ENCODE results near the gene PTRHD1. TPM values are rescaled to one million over a fixed set of nuclear protein-coding genes. Genes with fewer than 3 reads are reported as not detected.

Gene PTRHD1
- total and polyA plus RNA-seq, 2 donors (not counting 1 experiment from before 2014, with no cell fraction given), result 20.2 to 29.8 TPM

GRCh38 chr2:24820598-24821432 is 27.6 kb upstream of the PTRHD1 start:
- DNase-seq (no peak), ATAC-seq (ENCODE audit: low read depth) (no peak)
- Histone ChIP-seq H2AFZ (ENCODE audit: insufficient read depth, low read depth, low read length, poor library complexity, severe bottlenecking) (no peak overlapping the region), H3K27ac (ENCODE audit: low read length in 2 of 2) (no peak overlapping the region), H4K20me1 (ENCODE audit: control insufficient read depth, insufficient read depth, low read length, poor library complexity, severe bottlenecking) (no peaks in the 10 kb centered on the region), H3K4me2 (replicated peaks; ENCODE audit: low read depth, low read length, poor library complexity, severe bottlenecking) (no peak overlapping the region), H3K27me3 (replicated peaks in 1 of 4; ENCODE audit: control extremely low read depth in 1 of 4, control insufficient read depth in 3 of 4, insufficient read depth in 4 of 4, low read length in 3 of 4) (no peaks in the 10 kb centered on the region), H3K79me2 (ENCODE audit: control insufficient read depth, insufficient read depth, low read length) (no peaks in the 10 kb centered on the region), H3K4me1 (ENCODE audit: control insufficient read depth in 2 of 2, insufficient read depth in 2 of 2, low read length in 2 of 2) (no peaks in the 10 kb centered on the region), H3K9ac (ENCODE audit: low read length) (no peak overlapping the region), H3K4me3 (ENCODE audit: control extremely low read depth in 1 of 5, extremely low read depth in 1 of 5, insufficient read depth in 1 of 5, low read depth in 2 of 5, low read length in 4 of 5) (no peak overlapping the region), H3K9me3 (ENCODE audit: control extremely low read depth in 1 of 3, control insufficient read depth in 2 of 3, insufficient read depth in 1 of 3, low read length in 2 of 3) (no peaks in the 10 kb centered on the region), H3K36me3 (replicated peaks in 1 of 2; ENCODE audit: control extremely low read depth in 1 of 2, control insufficient read depth in 1 of 2, extremely low read depth in 1 of 2, insufficient read depth in 2 of 2, low read length in 1 of 2) (peaks cover 0 to 39% of the 10 kb centered on the region in 2 experiments)
- Mint-ChIP-seq H3K27me3 (no peaks in the 10 kb centered on the region), H3K9me3 (ENCODE audit: insufficient read depth) (no peaks in the 10 kb centered on the region), H3K4me1 (peaks cover 2% of the 10 kb centered on the region), H3K27ac (no peak overlapping the region), H3K4me3 (no peak overlapping the region)
- POLR2A ChIA-PET, result no interaction called here
- no peak for TF ChIP-seq EZH2 (IDR thresholded peaks at IDR 0.05; ENCODE audit: borderline replicate concordance, insufficient read depth, low read depth, low read length, poor library complexity, severe bottlenecking)
- TF ChIP-seq, protein P1, sequence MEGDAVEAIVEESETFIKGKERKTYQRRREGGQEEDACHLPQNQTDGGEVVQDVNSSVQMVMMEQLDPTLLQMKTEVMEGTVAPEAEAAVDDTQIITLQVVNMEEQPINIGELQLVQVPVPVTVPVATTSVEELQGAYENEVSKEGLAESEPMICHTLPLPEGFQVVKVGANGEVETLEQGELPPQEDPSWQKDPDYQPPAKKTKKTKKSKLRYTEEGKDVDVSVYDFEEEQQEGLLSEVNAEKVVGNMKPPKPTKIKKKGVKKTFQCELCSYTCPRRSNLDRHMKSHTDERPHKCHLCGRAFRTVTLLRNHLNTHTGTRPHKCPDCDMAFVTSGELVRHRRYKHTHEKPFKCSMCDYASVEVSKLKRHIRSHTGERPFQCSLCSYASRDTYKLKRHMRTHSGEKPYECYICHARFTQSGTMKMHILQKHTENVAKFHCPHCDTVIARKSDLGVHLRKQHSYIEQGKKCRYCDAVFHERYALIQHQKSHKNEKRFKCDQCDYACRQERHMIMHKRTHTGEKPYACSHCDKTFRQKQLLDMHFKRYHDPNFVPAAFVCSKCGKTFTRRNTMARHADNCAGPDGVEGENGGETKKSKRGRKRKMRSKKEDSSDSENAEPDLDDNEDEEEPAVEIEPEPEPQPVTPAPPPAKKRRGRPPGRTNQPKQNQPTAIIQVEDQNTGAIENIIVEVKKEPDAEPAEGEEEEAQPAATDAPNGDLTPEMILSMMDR (IDR thresholded peaks at IDR 0.05), result no peak
- CTCF ChIA-PET, result interaction anchor here (0.9 kb wide), 1 partner anchor 995 kb away, joined by 3 read pairs; no protein-coding TSS in a partner anchor
- intact Hi-C loops (cut with micrococcal nuclease), result no loop called here
- WGBS (ENCODE audit: insufficient coverage), result 95% methylated on average over 14 of the region's 17 CpGs

DNA sequence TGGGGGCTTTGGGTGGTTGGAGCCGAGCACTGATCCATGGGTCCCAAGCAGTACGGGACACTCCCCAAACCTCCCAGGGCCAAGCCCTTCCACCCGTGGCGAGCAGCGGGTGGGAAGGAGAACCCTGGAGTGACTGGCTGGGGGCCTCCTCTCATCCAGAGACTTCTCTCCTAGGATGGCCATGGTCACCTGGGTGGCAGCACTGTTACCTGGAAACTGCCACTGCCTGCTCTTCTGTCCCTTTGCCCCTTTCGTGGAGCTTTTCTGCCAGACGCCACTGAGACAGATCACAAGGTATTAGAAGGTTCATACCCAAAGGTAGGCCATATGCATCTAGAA is 27.0 kb upstream of the PTRHD1 start:
- ATAC-seq (ENCODE audit: low read depth) (no peak), DNase-seq (no peak)
- Histone ChIP-seq H3K9me3 (ENCODE audit: control extremely low read depth in 1 of 3, control insufficient read depth in 2 of 3, insufficient read depth in 1 of 3, low read length in 2 of 3) (no peaks in the 10 kb centered on the region), H3K79me2 (ENCODE audit: control insufficient read depth, insufficient read depth, low read length) (peaks cover 1% of the 10 kb centered on the region), H3K4me1 (ENCODE audit: control insufficient read depth in 2 of 2, insufficient read depth in 2 of 2, low read length in 2 of 2) (no peaks in the 10 kb centered on the region), H3K27ac (ENCODE audit: low read length in 2 of 2) (no peak overlapping the region), H3K27me3 (replicated peaks in 1 of 4; ENCODE audit: control extremely low read depth in 1 of 4, control insufficient read depth in 3 of 4, insufficient read depth in 4 of 4, low read length in 3 of 4) (no peaks in the 10 kb centered on the region), H3K36me3 (replicated peaks in 1 of 2; ENCODE audit: control extremely low read depth in 1 of 2, control insufficient read depth in 1 of 2, extremely low read depth in 1 of 2, insufficient read depth in 2 of 2, low read length in 1 of 2) (peaks cover 0 to 38% of the 10 kb centered on the region in 2 experiments), H2AFZ (ENCODE audit: insufficient read depth, low read depth, low read length, poor library complexity, severe bottlenecking) (no peak overlapping the region), H3K9ac (ENCODE audit: low read length) (no peak overlapping the region), H3K4me3 (ENCODE audit: control extremely low read depth in 1 of 5, extremely low read depth in 1 of 5, insufficient read depth in 1 of 5, low read depth in 2 of 5, low read length in 4 of 5) (no peak overlapping the region), H4K20me1 (ENCODE audit: control insufficient read depth, insufficient read depth, low read length, poor library complexity, severe bottlenecking) (no peaks in the 10 kb centered on the region), H3K4me2 (replicated peaks; ENCODE audit: low read depth, low read length, poor library complexity, severe bottlenecking) (no peak overlapping the region)
- Mint-ChIP-seq H3K4me3 (no peak overlapping the region), H3K4me1 (peaks cover 2% of the 10 kb centered on the region), H3K27me3 (no peaks in the 10 kb centered on the region), H3K27ac (no peak overlapping the region), H3K9me3 (ENCODE audit: insufficient read depth) (no peaks in the 10 kb centered on the region)
- ChIA-PET POLR2A (interaction anchor here (0.7 kb wide), 1 partner anchor 25 kb away, joined by 9 read pairs; no protein-coding TSS in a partner anchor), CTCF (no interaction called here)
- intact Hi-C loops (cut with micrococcal nuclease), result no loop called here
- 95% methylated on average over 7 of the region's 7 CpGs for WGBS (ENCODE audit: insufficient coverage)
- TF ChIP-seq, protein P1 (IDR thresholded peaks at IDR 0.05), result no peak
- no peak for TF ChIP-seq EZH2 (IDR thresholded peaks at IDR 0.05; ENCODE audit: borderline replicate concordance, insufficient read depth, low read depth, low read length, poor library complexity, severe bottlenecking)
